Loucy (cell line): ENCODE results near the gene SH3PXD2B.

Experiments used
- H2AFZ ChIP-seq: fragments of 200-600 bp; sonication (generic); 2 replicates; pipeline ENCODE4 v1.6.0; 2016; ENCODE audit warnings: antibody characterized with exemption, mild to moderate bottlenecking, low read length, moderate library complexity
- H3F3A ChIP-seq: fragments of 200-600 bp; 2 replicates; pipeline ENCODE4 v1.6.0; 2016; ENCODE audit warnings: antibody characterized with exemption, low read depth, mild to moderate bottlenecking
- H3K27me3 ChIP-seq: fragments of 200-600 bp; sonication (generic); 2 replicates; pipeline ENCODE4 v1.6.1; 2014; ENCODE audit warnings: low read length, mild to moderate bottlenecking; ENCODE audit not compliant: insufficient read depth, poor library complexity, severe bottlenecking
- H3K36me3 ChIP-seq: fragments of 200-600 bp; sonication (generic); 2 replicates; pipeline ENCODE4 v1.6.1; 2016; ENCODE audit warnings: low read length; ENCODE audit not compliant: insufficient read depth
- H3K4me1 ChIP-seq: fragments of 200-600 bp; sonication (generic); 2 replicates; pipeline ENCODE4 v1.5.1; 2014; ENCODE audit warnings: low read length, mild to moderate bottlenecking; ENCODE audit not compliant: insufficient read depth, poor library complexity, severe bottlenecking
- H3K4me2 ChIP-seq: fragments of 200-600 bp; sonication (generic); 2 replicates; pipeline ENCODE4 v1.6.0; 2014; ENCODE audit warnings: antibody characterized with exemption, low read length, low read depth, mild to moderate bottlenecking; ENCODE audit not compliant: poor library complexity, severe bottlenecking
- H3K4me3 ChIP-seq: fragments of 200-600 bp; sonication (generic); 2 replicates; pipeline ENCODE4 v1.5.1; 2014; ENCODE audit warnings: low read length, mild to moderate bottlenecking, mixed read lengths; ENCODE audit not compliant: poor library complexity, severe bottlenecking
- H3K79me2 ChIP-seq: fragments of 200-600 bp; sonication (generic); 2 replicates; pipeline ENCODE4 v1.6.1; 2014; ENCODE audit warnings: low read length; ENCODE audit not compliant: insufficient read depth
- H3K9ac ChIP-seq: fragments of 200-600 bp; sonication (generic); 2 replicates; pipeline ENCODE4 v1.6.0; 2014; ENCODE audit warnings: mild to moderate bottlenecking, low read depth, low read length, moderate library complexity; ENCODE audit not compliant: poor library complexity, severe bottlenecking
- H3K9me2 ChIP-seq: fragments of 200-600 bp; sonication (generic); replicated peaks from 2 replicates; pipeline ENCODE4 v1.6.1; 2016; ENCODE audit warnings: low read depth, low read length, mixed read lengths
- H3K9me3 ChIP-seq: fragments of 200-600 bp; sonication (generic); 2 replicates; pipeline ENCODE4 v1.6.1; 2014; ENCODE audit warnings: mild to moderate bottlenecking, antibody characterized with exemption, low read length, low read depth; ENCODE audit not compliant: insufficient read depth
- H4K20me1 ChIP-seq: fragments of 200-600 bp; sonication (generic); 2 replicates; pipeline ENCODE4 v1.6.0; 2014; ENCODE audit warnings: antibody characterized with exemption, low read length, mild to moderate bottlenecking; ENCODE audit not compliant: insufficient read depth, poor library complexity, severe bottlenecking
- CTCF ChIP-seq: fragments of 200-600 bp; sonication (generic); conservative IDR thresholded peaks from 2 replicates; pipeline ENCODE4 v1.5.1; 2014; ENCODE audit warnings: mild to moderate bottlenecking, antibody characterized with exemption, low read length
- EZH2phosphoT487 ChIP-seq: fragments of 200-600 bp; IDR thresholded peaks from 2 replicates; pipeline ENCODE4 v1.6.1; 2018; ENCODE audit warnings: antibody characterized with exemption, mild to moderate bottlenecking, moderate library complexity, borderline replicate concordance

SH3PXD2B gene

GRCh38 chr5:172454358-172455086 lies at the start of gene SH3PXD2B:
Gene SH3PXD2B, minus strand, starts transcription at chr5:172454525. Its CDS starts 173 bp downstream, at chr5:172454352.
- peak within 1 kb of the TSS; percentile 81 for H2AFZ ChIP-seq
- H3K4me1 ChIP-seq = peaks cover 6% of the 10 kb centered on the region
- H3K36me3 ChIP-seq = no peaks in the 10 kb centered on the region
- no peaks in the 10 kb centered on the region for H3K27me3 ChIP-seq
- H3F3A ChIP-seq = no peaks in the 10 kb centered on the region
- H3K9me2 ChIP-seq = no peaks in the 10 kb centered on the region
- H3K79me2 ChIP-seq = no peaks in the 10 kb centered on the region
- H3K4me2 ChIP-seq = peak within 1 kb of the TSS; percentile 74
- no peaks in the 10 kb centered on the region for H4K20me1 ChIP-seq
- H3K9ac ChIP-seq = peak within 1 kb of the TSS; percentile 58
- no peak for TF ChIP-seq CTCF
- no peak for TF ChIP-seq EZH2phosphoT487
- no peaks in the 10 kb centered on the region for H3K9me3 ChIP-seq
- peak within 1 kb of the TSS; percentile 74 for H3K4me3 ChIP-seq

GRCh38 chr5:172502969-172503368 lies 48.6 kb upstream of the SH3PXD2B start:
- Histone ChIP-seq H3K27me3 (no peaks in the 10 kb centered on the region), H3K4me3 (no peak overlapping the region), H3K9me2 (no peaks in the 10 kb centered on the region), H3K4me2 (no peak overlapping the region), H3K9ac (no peak overlapping the region), H3F3A (no peaks in the 10 kb centered on the region), H3K36me3 (no peaks in the 10 kb centered on the region), H2AFZ (no peak overlapping the region), H3K79me2 (no peaks in the 10 kb centered on the region), H4K20me1 (no peaks in the 10 kb centered on the region), H3K9me3 (no peaks in the 10 kb centered on the region), H3K4me1 (no peaks in the 10 kb centered on the region)
- TF ChIP-seq CTCF (no peak), EZH2phosphoT487 (no peak)

- H3K4me1 ChIP-seq = no peaks in the 10 kb centered on the region
- H3K4me3 ChIP-seq = no peak overlapping the region
- no peaks in the 10 kb centered on the region for H3K9me3 ChIP-seq
- H3K36me3 ChIP-seq = no peaks in the 10 kb centered on the region
- no peaks in the 10 kb centered on the region for H3K79me2 ChIP-seq
- H3K9me2 ChIP-seq = no peaks in the 10 kb centered on the region
- no peaks in the 10 kb centered on the region for H3F3A ChIP-seq
- H3K9ac ChIP-seq = no peak overlapping the region
- H3K4me2 ChIP-seq = no peak overlapping the region
- TF ChIP-seq CTCF (no peak), EZH2phosphoT487 (no peak)
- H3K27me3 ChIP-seq = no peaks in the 10 kb centered on the region
- no peak overlapping the region for H2AFZ ChIP-seq
- H4K20me1 ChIP-seq = no peaks in the 10 kb centered on the region
These were observed 48.1 kb upstream of the SH3PXD2B start for GRCh38 chr5:172502410-172502809.
